A549 treated with Hydrocortisone at 1 μM for 4 hours (cell line): ENCODE measurements around the gene MDP1. TPM values are rescaled to one million over a fixed set of nuclear protein-coding genes. Genes with fewer than 3 reads are reported as not detected.

Experiments used
- total RNA-seq: library from RNA; stranded (reverse); fragments of 200-300 nt; extraction: Qiagen RNA extraction; gene quantifications from 5 replicates; pipeline ENCODE4 v1.2.3, GENCODE V29; 2022

The MDP1 gene
- 28.0 to 33.9 TPM (median 32.1 TPM) in 5 replicates for total RNA-seq

DNA sequence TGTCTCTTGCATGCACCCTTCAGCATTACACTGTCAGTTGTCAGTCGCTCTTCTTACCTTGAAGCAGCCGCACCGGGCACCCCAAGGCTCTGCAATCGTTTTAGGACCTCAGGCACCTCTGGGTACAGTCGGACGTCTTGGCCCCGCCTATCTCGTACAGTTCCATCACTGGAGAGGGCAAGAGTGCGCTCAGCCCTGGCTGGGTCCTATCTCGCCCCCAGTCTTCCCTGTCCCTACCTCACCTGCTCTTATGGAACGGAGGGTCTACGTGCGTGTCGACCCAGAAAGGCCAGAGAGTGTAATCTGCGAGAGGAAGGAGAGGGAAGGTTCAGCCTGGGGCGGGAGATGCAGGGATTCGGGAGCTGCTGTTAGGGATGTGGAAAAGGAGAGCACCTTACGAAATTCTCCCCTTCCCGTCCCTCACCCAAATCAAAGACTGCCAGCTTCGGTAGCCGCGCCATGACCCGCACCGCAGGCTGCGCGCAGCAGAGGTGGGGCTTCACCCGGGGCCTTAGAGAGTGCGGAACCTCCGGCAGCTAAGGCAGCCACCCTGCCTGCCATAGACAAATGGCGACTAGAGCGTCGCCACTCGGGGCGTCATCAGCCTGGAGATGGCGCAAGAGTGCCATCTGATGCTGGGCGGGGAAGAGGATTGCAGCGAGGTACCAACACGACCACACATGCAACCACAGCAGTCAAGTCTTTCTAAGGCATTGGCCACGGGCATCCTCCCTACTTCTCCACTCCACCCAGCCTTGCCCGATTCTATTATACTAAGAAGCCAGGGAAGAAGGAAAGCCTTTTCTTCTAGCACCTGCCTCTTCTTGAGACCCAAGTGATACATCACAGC lies at the start of gene MDP1:
MDP1 (minus strand) TSS at position 572 of the 850 bp plus-strand sequence; CDS start at position 461, 111 bp downstream.

DNA sequence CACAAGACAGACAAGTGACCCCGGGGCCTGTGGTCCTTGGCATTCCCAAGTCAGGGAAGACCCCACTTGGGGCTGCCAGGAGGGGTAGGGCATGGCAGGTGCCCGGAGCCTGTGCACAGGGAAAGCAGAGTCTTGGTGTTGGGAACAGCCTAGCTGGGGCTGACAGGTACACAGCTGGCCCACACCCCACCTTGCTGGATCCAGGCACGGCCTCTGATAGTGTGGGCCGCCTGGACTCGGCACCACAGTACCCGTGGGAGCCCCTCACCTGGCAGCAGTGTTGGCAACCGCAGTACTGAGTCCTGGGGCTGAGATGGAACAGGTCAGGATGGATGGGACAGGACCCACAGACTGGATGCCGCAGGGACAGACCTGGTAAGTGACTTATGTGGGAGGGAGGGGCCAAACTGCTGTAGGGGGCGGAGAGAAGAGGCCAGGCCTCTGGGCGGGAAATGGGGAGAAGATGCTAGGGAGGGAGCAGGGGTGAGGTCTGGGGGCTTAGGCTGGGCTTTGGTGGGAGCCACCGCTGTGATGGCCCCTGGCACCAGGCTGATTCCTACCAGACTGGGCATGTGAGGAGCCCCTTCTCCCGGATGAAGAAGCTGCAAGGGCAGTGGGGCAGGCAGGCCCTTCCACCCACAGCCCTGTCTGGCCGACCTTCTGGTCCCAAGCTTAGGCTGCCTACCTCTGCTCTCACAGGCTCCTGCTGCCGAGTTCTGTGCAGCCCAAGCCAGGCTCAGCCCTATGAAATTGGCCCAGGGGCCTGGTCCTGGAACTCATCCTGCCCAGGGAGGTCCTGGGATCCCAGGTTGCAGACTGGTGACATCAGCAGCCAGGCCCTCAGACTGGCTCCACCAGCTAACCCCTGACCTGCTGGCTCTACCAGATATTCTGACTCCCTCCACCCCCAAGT lies 47.2 kb upstream of the MDP1 start, which contains the start of gene TGM1:
TGM1 (minus strand) TSS at position 357 of the 913 bp plus-strand sequence. CDS start 825 bp downstream, outside the sequence.

DNA sequence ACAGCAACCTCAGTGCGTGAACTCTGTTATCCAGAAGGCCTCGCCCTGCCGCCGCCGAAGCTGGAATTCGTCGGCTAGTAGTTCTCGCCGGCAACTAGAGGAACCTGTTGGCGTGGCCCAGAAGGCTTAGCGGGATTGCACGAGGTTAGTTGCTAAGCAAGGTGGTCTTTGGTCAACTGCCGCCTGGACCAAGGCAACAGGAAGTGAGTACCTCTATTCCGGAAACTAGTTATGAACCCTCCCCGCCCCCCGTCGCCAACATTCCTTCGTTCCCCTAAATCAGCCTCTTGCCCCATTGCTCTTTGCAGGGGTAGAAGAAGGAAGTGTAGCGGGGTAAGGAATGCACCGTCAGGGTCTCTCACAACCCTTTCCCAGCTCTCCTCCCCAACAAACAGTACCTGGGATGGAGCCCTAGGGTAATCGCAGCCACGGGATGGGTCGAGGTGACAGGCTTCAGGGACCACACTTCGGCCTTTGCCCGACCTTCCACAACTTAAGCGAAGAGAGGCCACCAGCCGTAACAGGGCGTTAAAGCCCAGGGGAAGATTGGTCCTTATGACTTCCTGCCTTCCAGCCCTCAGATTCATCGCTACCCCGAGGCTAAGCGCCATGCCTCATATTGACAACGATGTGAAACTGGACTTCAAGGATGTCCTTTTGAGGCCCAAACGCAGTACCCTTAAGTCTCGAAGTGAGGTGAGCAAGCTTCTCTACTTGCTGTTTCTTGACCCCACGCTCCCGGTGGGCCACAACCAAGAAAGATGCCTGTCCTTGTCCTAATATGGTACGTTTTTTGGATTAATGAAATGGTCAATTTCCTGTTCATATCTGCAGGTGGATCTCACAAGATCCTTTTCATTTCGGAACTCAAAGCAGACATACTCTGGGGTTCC lies 17.0 kb upstream of the MDP1 start, which contains the start of gene GMPR2:
GMPR2 (plus strand) TSS at position 285 of the 893 bp plus-strand sequence; CDS start at position 610, 325 bp downstream.

GRCh38 chr14:24232121-24232644 lies 16.3 kb upstream of the MDP1 start, which contains the start of gene NEDD8:
TSS of gene NEDD8 (minus strand) at chr14:24232367. CDS start at chr14:24232267, 100 bp downstream.

DNA sequence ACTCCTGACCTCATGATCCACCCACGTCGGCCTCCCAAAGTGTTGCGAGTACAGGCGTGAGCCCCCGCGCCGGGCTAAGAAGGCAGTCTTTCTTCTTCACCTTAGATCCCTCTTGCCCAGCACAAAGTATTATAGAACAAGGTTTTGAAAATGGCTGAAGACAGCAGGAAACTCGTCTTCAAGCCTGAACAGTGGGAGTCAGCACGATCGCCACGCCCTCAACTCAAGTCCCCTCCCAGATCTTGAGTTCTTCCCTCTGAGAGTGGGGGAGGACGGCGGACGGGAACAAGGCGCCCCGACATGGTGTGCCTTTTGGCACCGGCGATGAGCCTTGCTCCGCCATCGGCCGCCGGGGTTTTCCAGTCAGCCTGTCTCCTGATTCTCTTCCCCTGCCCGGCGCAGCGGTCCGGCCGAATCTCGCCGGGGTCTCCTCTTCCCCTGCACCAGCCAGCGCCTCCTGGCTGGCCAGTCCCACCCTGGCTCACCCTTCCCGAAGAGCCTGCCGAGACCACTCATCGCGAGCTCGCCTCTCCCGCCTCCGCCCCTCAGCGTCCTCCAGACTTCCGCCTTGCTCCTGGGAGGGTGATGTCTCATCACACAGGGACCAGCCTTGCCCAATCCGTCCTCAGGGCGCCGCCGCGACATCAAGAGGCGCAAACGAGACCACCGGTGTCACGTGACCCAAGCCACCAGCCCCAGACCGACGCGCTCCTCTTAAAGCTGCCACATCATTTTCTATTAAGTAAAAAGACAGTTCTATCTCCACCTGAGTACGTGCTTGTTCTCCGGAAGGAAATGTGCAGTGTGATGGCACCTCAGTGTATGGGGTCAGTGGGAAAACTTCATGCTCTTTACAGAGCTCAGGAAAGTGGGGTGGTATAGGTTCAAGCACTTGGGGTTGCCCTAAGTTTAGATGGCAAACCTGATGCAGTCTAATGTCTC lies 2.7 kb downstream of the MDP1 start, which contains the start of gene CHMP4A:
CHMP4A (minus strand) TSS at position 565 of the 942 bp plus-strand sequence; CDS start at position 516, 49 bp downstream.

DNA sequence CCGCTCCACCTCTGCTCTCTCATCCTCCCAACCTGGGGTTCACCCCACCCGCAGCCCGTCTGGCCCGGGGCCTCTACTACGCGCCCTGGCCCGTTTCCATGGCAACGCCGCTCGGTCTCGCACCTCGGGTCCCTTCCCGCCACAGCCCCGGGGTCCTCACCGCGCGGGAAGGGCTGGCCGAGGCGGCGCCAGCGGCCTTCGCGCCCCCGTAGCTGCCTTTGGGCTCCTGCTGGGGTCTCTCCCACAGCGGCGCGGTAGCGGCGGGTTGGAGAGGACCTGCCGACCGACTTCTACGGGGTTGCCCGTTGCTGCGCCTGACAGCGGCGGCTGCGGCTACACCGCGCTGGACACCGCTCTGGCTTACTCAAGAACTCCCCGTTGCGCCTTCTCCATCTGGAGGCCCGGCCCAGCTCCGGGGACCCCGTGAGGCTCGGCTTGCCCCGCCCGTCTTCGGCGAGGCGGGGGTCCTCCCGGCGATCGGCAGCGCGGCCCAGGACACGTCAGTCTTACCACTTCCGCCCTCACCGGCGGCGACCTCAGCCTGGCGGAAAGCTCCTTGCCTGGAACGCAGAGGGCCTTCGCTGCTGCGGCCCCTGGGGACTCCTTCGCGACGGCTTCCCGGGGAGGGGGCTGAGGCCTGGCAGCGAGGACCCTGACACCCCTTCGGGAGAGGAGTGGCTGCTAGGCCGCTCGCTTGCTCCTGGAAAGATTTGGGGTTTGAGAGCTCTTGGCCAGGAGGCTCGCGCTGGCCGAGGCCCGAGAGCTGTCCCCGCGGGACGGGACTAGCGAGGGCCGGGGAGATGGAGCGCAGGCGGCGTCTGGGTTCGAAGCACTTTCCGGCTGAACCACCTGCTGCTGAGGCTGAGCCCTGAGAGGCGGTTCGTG lies 20.4 kb downstream of the MDP1 start, which contains the start of gene TM9SF1:
TM9SF1 (minus strand) TSS at position 256 of the 885 bp plus-strand sequence. CDS start 422 bp downstream, outside the sequence.

GRCh38 chr14:24188251-24189058 lies 27.4 kb downstream of the MDP1 start, which contains the start of gene IPO4:
TSS of gene IPO4 (minus strand) at chr14:24188816. CDS start at chr14:24188787, 29 bp downstream.

GRCh38 chr14:24171422-24172260 lies 44.2 kb downstream of the MDP1 start, which contains the start of gene REC8:
TSS of gene REC8 (plus strand) at chr14:24172080. CDS start at chr14:24172553, 473 bp downstream.

Other genes with a start within 250 kb of the MDP1 start
- gene DHRS4L2, start 227.1 kb downstream of the MDP1 start, total RNA-seq = 23.3 to 33.3 TPM (median 29.5 TPM) in 5 replicates
- 0.25 to 0.62 TPM (median 0.54 TPM) in 5 replicates for gene CARMIL3, start 164.1 kb downstream of the MDP1 start, total RNA-seq
- 0.15 to 0.17 TPM in 2 of 5 replicates, not detected in the others for gene CPNE6, start 144.5 kb downstream of the MDP1 start, total RNA-seq
- 18.3 to 21.2 TPM (median 19.7 TPM) in 5 replicates for gene PCK2, start 121.8 kb downstream of the MDP1 start, total RNA-seq
- 19.6 to 26.7 TPM (median 20.6 TPM) in 5 replicates for gene DCAF11, start 101.3 kb downstream of the MDP1 start, total RNA-seq
- 0.59 to 0.94 TPM (median 0.69 TPM) in 5 replicates for gene NRL, start 101.1 kb downstream of the MDP1 start, total RNA-seq
- gene FITM1, start 85.4 kb downstream of the MDP1 start, total RNA-seq = 0.13 to 0.18 TPM (median 0.14 TPM) in 3 of 5 replicates, not detected in the others
- gene PSME1, start 79.9 kb downstream of the MDP1 start, total RNA-seq = 159 to 189 TPM (median 167 TPM) in 5 replicates
- 46.8 to 61.3 TPM (median 57.0 TPM) in 5 replicates for gene EMC9, start 74.5 kb downstream of the MDP1 start, total RNA-seq
- gene PSME2, start 69.5 kb downstream of the MDP1 start, total RNA-seq = 143 to 202 TPM (median 162 TPM) in 5 replicates
- 23.2 to 36.4 TPM (median 28.7 TPM) in 5 replicates for gene RNF31, start 68.6 kb downstream of the MDP1 start, total RNA-seq
- gene IRF9, start 54.8 kb downstream of the MDP1 start, total RNA-seq = 15.5 to 20.2 TPM (median 17.9 TPM) in 5 replicates
- gene REC8, start 44.0 kb downstream of the MDP1 start, total RNA-seq = 2.6 to 5.9 TPM (median 4.3 TPM) in 5 replicates
- gene IPO4, start 27.2 kb downstream of the MDP1 start, total RNA-seq = 74.1 to 86.9 TPM (median 75.7 TPM) in 5 replicates
- gene TM9SF1, start 20.6 kb downstream of the MDP1 start, total RNA-seq = 61.4 to 81.2 TPM (median 65.5 TPM) in 5 replicates
- gene TSSK4, start 10.4 kb downstream of the MDP1 start, total RNA-seq = not detected in 5 replicates
- gene CHMP4A, start 2.6 kb downstream of the MDP1 start, total RNA-seq = 77.5 to 105 TPM (median 83.7 TPM) in 5 replicates
- gene NEDD8, start 16.3 kb upstream of the MDP1 start, total RNA-seq = 411 to 486 TPM (median 455 TPM) in 5 replicates
- 53.0 to 66.2 TPM (median 59.0 TPM) in 5 replicates for gene GMPR2, start 16.9 kb upstream of the MDP1 start, total RNA-seq
- gene TINF2, start 26.6 kb upstream of the MDP1 start, total RNA-seq = 32.1 to 38.5 TPM (median 37.3 TPM) in 5 replicates
- 0.99 to 1.6 TPM (median 1.5 TPM) in 5 replicates for gene TGM1, start 47.1 kb upstream of the MDP1 start, total RNA-seq
- gene RABGGTA, start 55.5 kb upstream of the MDP1 start, total RNA-seq = 15.6 to 18.0 TPM (median 17.0 TPM) in 5 replicates
- 9.8 to 11.5 TPM (median 11.2 TPM) in 5 replicates for gene DHRS1, start 83.7 kb upstream of the MDP1 start, total RNA-seq
- 13.0 to 18.8 TPM (median 16.2 TPM) in 5 replicates for gene NOP9, start 83.8 kb upstream of the MDP1 start, total RNA-seq
- 0.13 to 0.22 TPM (median 0.22 TPM) in 5 replicates for gene CIDEB, start 91.9 kb upstream of the MDP1 start, total RNA-seq
- 3.0 to 4.9 TPM (median 3.8 TPM) in 5 replicates for gene LTB4R2, start 94.1 kb upstream of the MDP1 start, total RNA-seq
- gene LTB4R, start 95.4 kb upstream of the MDP1 start, total RNA-seq = 3.8 to 5.9 TPM (median 5.5 TPM) in 5 replicates
- not detected in 5 replicates for gene ADCY4, start 119.0 kb upstream of the MDP1 start, total RNA-seq
- gene RIPK3, start 123.9 kb upstream of the MDP1 start, total RNA-seq = not detected in 5 replicates
- gene NFATC4, start 152.1 kb upstream of the MDP1 start, total RNA-seq = 0.10 to 0.31 TPM (median 0.15 TPM) in 4 of 5 replicates, not detected in the other
- gene NYNRIN, start 182.9 kb upstream of the MDP1 start, total RNA-seq = 0.22 to 0.50 TPM (median 0.36 TPM) in 5 replicates
- 0.97 to 1.3 TPM (median 1.2 TPM) in 5 replicates for gene CBLN3, start 213.6 kb upstream of the MDP1 start, total RNA-seq
- gene KHNYN, start 213.9 kb upstream of the MDP1 start, total RNA-seq = 22.5 to 30.4 TPM (median 25.8 TPM) in 5 replicates
- 40.1 to 54.9 TPM (median 49.1 TPM) in 5 replicates for gene SDR39U1, start 226.7 kb upstream of the MDP1 start, total RNA-seq